Stomach (tissue), 9 donors: ENCODE measurements around the gene SCYL3. TPM values are rescaled to one million over a fixed set of nuclear protein-coding genes. Genes with fewer than 3 reads are reported as not detected.

Experiments used
- DNase-seq, 2 donors: peaks; one replicate each; pipeline versions ENCODE4 v3.0.0 to v3.0.0-alpha.2; 2013 to 2019
- H3K27ac ChIP-seq, 5 donors: fragments of 200-600 bp in 4 of 5; sonication (generic) in 4 of 5; one replicate each; pipeline ENCODE4 v1.5.1; 2013 to 2019; ENCODE audit warnings: mild to moderate bottlenecking in 1 of 5, moderate library complexity in 1 of 5
- H3K27me3 ChIP-seq, 3 donors: fragments of 200-600 bp; sonication (generic); one replicate each; pipeline ENCODE4 v1.5.1; 2017 to 2019; ENCODE audit warnings: mixed run types in 1 of 3
- H3K36me3 ChIP-seq, 4 donors: fragments of 200-600 bp; sonication (generic); 1 replicate in 3 of 4; 2 replicates in 1 of 4; pipeline ENCODE4 v1.5.1; 2016 to 2019
- H3K4me1 ChIP-seq, 4 donors: fragments of 200-600 bp; sonication (generic); one replicate each; pipeline ENCODE4 v1.5.1; 2016 to 2019
- H3K4me3 ChIP-seq, 4 donors: fragments of 200-600 bp; sonication (generic) in 3 of 4; one replicate each; pipeline ENCODE4 v1.5.1; 2016 to 2019; ENCODE audit warnings: mild to moderate bottlenecking in 1 of 4
- H3K9me3 ChIP-seq, 4 donors: fragments of 200-600 bp; sonication (generic); one replicate each; pipeline ENCODE4 v1.5.1; 2016 to 2019
- CTCF ChIP-seq, 7 experiments: fragments of 450-650 bp in 4 of 7; fragments of 200-600 bp in 3 of 7; sonication (generic) in 3 of 7; IDR thresholded peaks; one replicate each; pipeline ENCODE4 v1.5.1; 2016 to 2019; ENCODE audit warnings: antibody characterized with exemption in 7 of 7, control low read depth in 2 of 7, mild to moderate bottlenecking in 1 of 7
- EP300 ChIP-seq: sonication (generic); formaldehyde crosslinking; IDR thresholded peaks from one replicate; pipeline ENCODE4 v1.6.1; 2017; ENCODE audit warnings: antibody characterized with exemption
- POLR2A ChIP-seq, 4 donors: fragments of 450-650 bp; IDR thresholded peaks; one replicate each; pipeline ENCODE4 v1.6.1; 2016; ENCODE audit warnings: antibody characterized with exemption in 4 of 4, control low read depth in 2 of 4, mild to moderate bottlenecking in 1 of 4, moderate library complexity in 1 of 4
- POLR2AphosphoS5 ChIP-seq, 3 donors: sonication (generic); formaldehyde crosslinking; IDR thresholded peaks; one replicate each; pipeline ENCODE4 v1.6.1; 2016; ENCODE audit warnings: antibody characterized with exemption in 3 of 3
- WGBS, 5 donors: extraction: QIAGEN DNeasy Blood & Tissue Kit in 3 of 5; methylation state at CpG; one replicate each; pipeline versions ENCODE4 v1.1.5 to v1.1.7; 2013 to 2018; 5-methylcytosine and 5-hydroxymethylcytosine counted together
- intact Hi-C: fragments of 100-400 bp; cut with DNase I; formaldehyde crosslinking; loops from one replicate; pipeline ENCODE4 v1.15.1; 2023; ENCODE audit warnings: low total_unique reads
- polyA plus RNA-seq, 3 donors: library from polyadenylated mRNA; stranded (reverse); fragments of 200-250 nt; gene quantifications; one replicate each; pipeline ENCODE4 v1.2.3, GENCODE V29; 2013
- total RNA-seq, 5 donors: library from RNA; depleted of rRNA; stranded (reverse); fragments of >200 nt; gene quantifications; one replicate each; pipeline versions ENCODE4 v1.1.0 to v1.2.3, GENCODE V29; 2014 to 2016
- donor health status: healthy with polysubstance abuse.
- donor health status: Bipolar disorder and iron deficiency.
- donor health status: healthy.

Gene SCYL3
- total and polyA plus RNA-seq, 8 donors, result 2.3 to 17.1 (median 4.7) TPM

GRCh38 chr1:169902751-169903150, 9.1 kb upstream of the SCYL3 start:
- no peak for DNase-seq
- H3K4me3 ChIP-seq, result no peak overlapping the region
- no peaks in the 10 kb centered on the region for H3K4me1 ChIP-seq
- intact Hi-C loops, result no loop called here
- H3K36me3 ChIP-seq, result no peaks in the 10 kb centered on the region
- TF ChIP-seq POLR2AphosphoS5 (IDR thresholded peaks at IDR 0.05) (no peak), EP300 (no peak), CTCF (IDR thresholded peaks at IDR 0.05) (no peak), POLR2A (IDR thresholded peaks at IDR 0.05) (no peak)
- no peaks in the 10 kb centered on the region for H3K9me3 ChIP-seq
- no peak overlapping the region for H3K27ac ChIP-seq
- peaks cover 0 to 29% (median 0%) of the 10 kb centered on the region in 3 donors for H3K27me3 ChIP-seq
- whole genome bisulfite sequencing, 5 donors, result 34 to 50% (median 35%) methylated on average over 5 of the region's 5 CpGs

GRCh38 chr1:169901115-169901514, 7.4 kb upstream of the SCYL3 start:
- Histone ChIP-seq H3K36me3 (no peaks in the 10 kb centered on the region), H3K27ac (no peak overlapping the region), H3K27me3 (peaks cover 0 to 29% (median 0%) of the 10 kb centered on the region in 3 donors), H3K4me1 (no peaks in the 10 kb centered on the region), H3K4me3 (no peak overlapping the region), H3K9me3 (no peaks in the 10 kb centered on the region)
- no peak for DNase-seq
- TF ChIP-seq POLR2A (IDR thresholded peaks at IDR 0.05) (no peak), EP300 (no peak), POLR2AphosphoS5 (IDR thresholded peaks at IDR 0.05) (no peak), CTCF (IDR thresholded peaks at IDR 0.05) (no peak)
- intact Hi-C loops, result no loop called here

GRCh38 chr1:169900571-169900970, 6.9 kb upstream of the SCYL3 start:
- Histone ChIP-seq H3K36me3 (no peaks in the 10 kb centered on the region), H3K4me3 (no peak overlapping the region), H3K27me3 (peaks cover 0 to 29% (median 0%) of the 10 kb centered on the region in 3 donors), H3K9me3 (no peaks in the 10 kb centered on the region), H3K4me1 (no peaks in the 10 kb centered on the region), H3K27ac (no peak overlapping the region)
- intact Hi-C loops, result no loop called here
- no peak for DNase-seq
- no peak for TF ChIP-seq POLR2A (IDR thresholded peaks at IDR 0.05)
- no peak for TF ChIP-seq CTCF (IDR thresholded peaks at IDR 0.05)
- TF ChIP-seq POLR2AphosphoS5 (IDR thresholded peaks at IDR 0.05), result no peak
- no peak for TF ChIP-seq EP300

GRCh38 chr1:169899519-169900217, 6.0 kb upstream of the SCYL3 start:
- Histone ChIP-seq H3K36me3 (no peaks in the 10 kb centered on the region), H3K9me3 (no peaks in the 10 kb centered on the region), H3K4me1 (peaks cover 0 to 2% (median 0%) of the 10 kb centered on the region in 4 donors), H3K27me3 (peaks cover 0 to 29% (median 0%) of the 10 kb centered on the region in 3 donors), H3K4me3 (no peak overlapping the region), H3K27ac (no peak overlapping the region)
- DNase-seq, result no peak
- WGBS, 5 donors, result 56 to 79% (median 63%) methylated on average over 4 of the region's 4 CpGs
- intact Hi-C loops, result no loop called here
- TF ChIP-seq POLR2AphosphoS5 (IDR thresholded peaks at IDR 0.05), result no peak
- TF ChIP-seq POLR2A (IDR thresholded peaks at IDR 0.05), result no peak

GRCh38 chr1:169896013-169896412, 2.3 kb upstream of the SCYL3 start:
- peaks cover 7 to 24% (median 18%) of the 10 kb centered on the region in 4 donors for H3K4me1 ChIP-seq
- no peak overlapping the region for H3K4me3 ChIP-seq
- TF ChIP-seq EP300, result no peak
- TF ChIP-seq POLR2A (IDR thresholded peaks at IDR 0.05), result no peak
- TF ChIP-seq POLR2AphosphoS5 (IDR thresholded peaks at IDR 0.05), result no peak
- no peak for TF ChIP-seq CTCF (IDR thresholded peaks at IDR 0.05)
- intact Hi-C loops, result no loop called here
- peaks cover 0 to 8% (median 0%) of the 10 kb centered on the region in 3 donors for H3K27me3 ChIP-seq
- 83 to 96% (median 88%) methylated on average over 4 of the region's 4 CpGs for WGBS, 5 donors
- H3K36me3 ChIP-seq, result no peaks in the 10 kb centered on the region
- H3K27ac ChIP-seq, result no peak overlapping the region
- no peaks in the 10 kb centered on the region for H3K9me3 ChIP-seq
- DNase-seq, result no peak
